OCI-LY1 (cell line): ENCODE measurements around the gene ST8SIA2.

Source experiments
- EZH2 ChIP-seq: fragments of 200-600 bp; sonication (generic), shearing (Covaris generic); IDR thresholded peaks from 2 replicates; pipeline ENCODE4 v1.8.0; 2017; ENCODE audit warnings: borderline replicate concordance, mixed run types, mild to moderate bottlenecking, antibody characterized with exemption, low read length, moderate library complexity, mixed read lengths
- TF ChIP-seq, protein P1 (sequence below): fragments of 200-600 bp; sonication (generic), shearing (Covaris generic); IDR thresholded peaks from 2 replicates; pipeline ENCODE4 v1.5.1; 2017; ENCODE audit warnings: mild to moderate bottlenecking, antibody characterized with exemption, low read length, moderate library complexity, mixed read lengths

DNA sequence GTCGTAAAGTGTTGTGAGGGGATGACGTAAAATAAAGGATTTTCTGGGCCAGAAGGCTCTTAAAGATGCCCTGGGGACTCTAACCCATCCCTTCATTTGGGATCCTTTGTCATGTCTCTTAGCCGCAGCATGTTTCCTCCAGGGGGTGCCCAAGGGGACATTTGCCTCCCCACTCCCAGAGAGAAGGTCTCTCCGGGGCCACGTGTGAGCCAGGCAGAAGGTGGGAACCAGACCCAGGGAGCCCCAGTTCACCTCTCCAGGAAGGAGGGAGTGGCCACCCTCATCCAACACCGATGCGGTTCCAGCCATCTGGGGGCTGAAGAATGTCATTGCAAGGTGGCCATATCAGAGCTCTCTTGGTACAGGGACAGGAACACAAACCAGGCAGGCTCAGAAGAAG is 25.2 kb downstream of the ST8SIA2 start:
- no peak for TF ChIP-seq EZH2
- TF ChIP-seq, protein P1, sequence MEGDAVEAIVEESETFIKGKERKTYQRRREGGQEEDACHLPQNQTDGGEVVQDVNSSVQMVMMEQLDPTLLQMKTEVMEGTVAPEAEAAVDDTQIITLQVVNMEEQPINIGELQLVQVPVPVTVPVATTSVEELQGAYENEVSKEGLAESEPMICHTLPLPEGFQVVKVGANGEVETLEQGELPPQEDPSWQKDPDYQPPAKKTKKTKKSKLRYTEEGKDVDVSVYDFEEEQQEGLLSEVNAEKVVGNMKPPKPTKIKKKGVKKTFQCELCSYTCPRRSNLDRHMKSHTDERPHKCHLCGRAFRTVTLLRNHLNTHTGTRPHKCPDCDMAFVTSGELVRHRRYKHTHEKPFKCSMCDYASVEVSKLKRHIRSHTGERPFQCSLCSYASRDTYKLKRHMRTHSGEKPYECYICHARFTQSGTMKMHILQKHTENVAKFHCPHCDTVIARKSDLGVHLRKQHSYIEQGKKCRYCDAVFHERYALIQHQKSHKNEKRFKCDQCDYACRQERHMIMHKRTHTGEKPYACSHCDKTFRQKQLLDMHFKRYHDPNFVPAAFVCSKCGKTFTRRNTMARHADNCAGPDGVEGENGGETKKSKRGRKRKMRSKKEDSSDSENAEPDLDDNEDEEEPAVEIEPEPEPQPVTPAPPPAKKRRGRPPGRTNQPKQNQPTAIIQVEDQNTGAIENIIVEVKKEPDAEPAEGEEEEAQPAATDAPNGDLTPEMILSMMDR: no peak
